Occipital lobe (tissue), 2 donors: Measurements from ENCODE around the gene GPC1. TPM values are rescaled to one million over a fixed set of nuclear protein-coding genes. Genes with fewer than 3 reads are reported as not detected.
"Not testable (repeated sequence)": the region's sequence is repeated elsewhere in the genome, so short reads cannot be mapped to it uniquely, and the experiment has no call there.

Experiments used
- DNase-seq: peaks from one replicate; lab custom pipeline; 2025; lab: John Stamatoyannopoulos, UW
- total RNA-seq: library from RNA; depleted of rRNA; stranded (reverse); fragments of >200 nt; gene quantifications from one replicate; pipeline ENCODE4 v1.2.3, GENCODE V29; 2014

Gene GPC1, protein sequence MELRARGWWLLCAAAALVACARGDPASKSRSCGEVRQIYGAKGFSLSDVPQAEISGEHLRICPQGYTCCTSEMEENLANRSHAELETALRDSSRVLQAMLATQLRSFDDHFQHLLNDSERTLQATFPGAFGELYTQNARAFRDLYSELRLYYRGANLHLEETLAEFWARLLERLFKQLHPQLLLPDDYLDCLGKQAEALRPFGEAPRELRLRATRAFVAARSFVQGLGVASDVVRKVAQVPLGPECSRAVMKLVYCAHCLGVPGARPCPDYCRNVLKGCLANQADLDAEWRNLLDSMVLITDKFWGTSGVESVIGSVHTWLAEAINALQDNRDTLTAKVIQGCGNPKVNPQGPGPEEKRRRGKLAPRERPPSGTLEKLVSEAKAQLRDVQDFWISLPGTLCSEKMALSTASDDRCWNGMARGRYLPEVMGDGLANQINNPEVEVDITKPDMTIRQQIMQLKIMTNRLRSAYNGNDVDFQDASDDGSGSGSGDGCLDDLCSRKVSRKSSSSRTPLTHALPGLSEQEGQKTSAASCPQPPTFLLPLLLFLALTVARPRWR
- total RNA-seq = 37.3 TPM

DNA sequence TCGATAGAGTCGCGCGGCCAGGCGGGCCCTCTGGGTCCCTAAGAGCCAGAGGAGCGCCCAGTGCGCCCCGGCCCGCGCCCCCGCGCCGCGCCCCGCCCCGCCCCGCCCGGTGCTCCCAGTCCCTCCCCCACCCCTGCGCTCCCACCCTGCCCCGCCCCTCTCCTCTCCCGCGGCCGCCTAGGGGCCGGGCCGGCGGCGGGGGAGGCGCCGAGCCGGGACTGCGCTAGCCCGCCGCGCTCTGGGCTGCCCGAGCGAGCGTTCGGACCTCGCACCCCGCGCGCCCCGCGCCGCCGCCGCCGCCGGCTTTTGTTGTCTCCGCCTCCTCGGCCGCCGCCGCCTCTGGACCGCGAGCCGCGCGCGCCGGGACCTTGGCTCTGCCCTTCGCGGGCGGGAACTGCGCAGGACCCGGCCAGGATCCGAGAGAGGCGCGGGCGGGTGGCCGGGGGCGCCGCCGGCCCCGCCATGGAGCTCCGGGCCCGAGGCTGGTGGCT, at the start of gene GPC1:
TSS of gene GPC1 (plus strand) at position 207 of the 491 bp plus-strand sequence. CDS start at position 463, 256 bp downstream.
- peak; percentile 78 for DNase-seq

DNA sequence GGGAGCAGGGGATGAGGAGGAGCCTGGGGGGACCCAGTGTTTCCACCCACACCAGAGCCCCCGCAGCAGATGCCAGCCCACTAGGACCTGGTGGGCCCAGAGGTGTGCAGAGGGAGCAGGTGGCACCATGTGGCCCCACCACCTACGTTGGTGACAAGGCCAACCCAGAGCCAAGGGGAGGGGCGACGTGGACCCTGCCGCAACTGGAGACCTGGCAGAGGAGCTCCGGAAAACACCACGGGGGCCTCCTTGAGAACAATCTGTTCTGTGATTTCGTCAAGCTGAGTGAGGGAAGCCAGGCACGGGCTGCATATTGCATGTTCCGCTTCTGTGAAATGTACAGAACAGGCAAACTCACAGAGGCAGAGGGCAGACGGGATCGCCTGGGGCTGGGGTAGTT, 49.1 kb upstream of the GPC1 start:
- no peak for DNase-seq

DNA sequence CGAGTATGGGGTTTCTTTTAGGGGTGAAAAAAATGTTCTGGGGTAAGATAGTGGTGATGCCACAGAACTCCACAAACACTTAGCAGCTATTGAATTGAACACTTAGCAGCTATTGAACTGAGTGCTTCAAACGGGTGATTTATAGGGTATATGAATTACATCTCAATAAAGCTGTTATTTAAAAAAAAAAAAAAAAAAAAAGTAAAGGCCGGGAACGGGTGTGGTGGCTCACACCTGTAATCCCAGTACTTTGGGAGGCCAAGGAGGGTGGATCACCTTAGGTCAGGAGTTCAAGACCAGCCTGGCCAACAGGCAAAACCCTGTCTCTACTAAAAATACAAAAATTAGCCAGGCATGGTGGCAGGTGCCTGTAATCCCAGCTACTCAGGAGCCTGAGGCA, 48.7 kb upstream of the GPC1 start:
- not testable (repeated sequence) for DNase-seq

DNA sequence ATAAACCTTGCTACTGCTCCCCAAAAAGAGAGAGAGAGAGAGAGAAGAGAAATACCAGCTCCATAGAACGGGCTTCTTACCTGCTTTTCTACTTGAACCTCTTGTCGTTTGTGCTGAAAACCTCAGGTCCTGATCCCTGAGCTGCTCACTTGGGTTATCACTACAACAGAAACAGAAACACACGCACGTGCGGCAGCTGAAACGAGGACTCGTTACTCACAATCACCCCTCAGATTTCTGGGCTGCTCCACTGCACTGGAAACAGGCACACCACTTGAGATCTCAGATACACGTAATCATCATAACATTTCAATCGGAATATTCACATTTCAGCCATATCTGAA, 48.2 kb upstream of the GPC1 start:
- no peak for DNase-seq

DNA sequence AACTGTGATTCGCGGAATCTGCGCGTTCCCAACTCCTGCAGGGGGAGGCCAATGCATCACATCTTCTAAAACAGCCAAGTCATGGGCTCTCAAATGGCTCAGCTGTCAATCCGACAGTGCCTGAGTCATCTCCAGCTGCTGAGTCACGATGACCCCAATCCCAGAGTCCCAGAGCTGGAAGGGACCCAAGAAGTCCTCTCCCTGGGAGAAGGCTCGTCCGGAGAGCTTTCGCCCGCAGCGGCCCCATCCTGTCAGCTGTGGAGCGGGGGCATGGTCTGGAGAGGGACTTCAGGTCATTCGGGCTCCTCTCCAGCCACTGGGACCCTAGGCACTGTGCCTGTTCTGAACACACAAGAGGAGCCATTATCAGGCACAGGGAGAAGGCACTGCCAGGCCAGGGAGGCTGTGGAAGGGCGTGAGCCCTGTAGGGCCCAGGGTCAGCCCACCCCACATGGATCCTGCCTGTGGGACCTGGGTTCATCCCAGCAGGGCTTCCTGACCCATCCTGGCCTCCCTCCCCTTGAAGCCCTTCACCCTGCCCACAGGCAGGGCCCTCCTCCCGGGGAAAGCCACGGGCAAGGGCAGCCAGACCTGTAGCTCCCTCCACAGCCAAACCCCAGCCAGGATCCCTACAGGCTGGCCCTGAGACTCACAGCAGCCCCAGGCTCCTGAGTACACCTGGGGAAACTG, 47.6 kb upstream of the GPC1 start:
- peak; percentile 31 for DNase-seq

DNA sequence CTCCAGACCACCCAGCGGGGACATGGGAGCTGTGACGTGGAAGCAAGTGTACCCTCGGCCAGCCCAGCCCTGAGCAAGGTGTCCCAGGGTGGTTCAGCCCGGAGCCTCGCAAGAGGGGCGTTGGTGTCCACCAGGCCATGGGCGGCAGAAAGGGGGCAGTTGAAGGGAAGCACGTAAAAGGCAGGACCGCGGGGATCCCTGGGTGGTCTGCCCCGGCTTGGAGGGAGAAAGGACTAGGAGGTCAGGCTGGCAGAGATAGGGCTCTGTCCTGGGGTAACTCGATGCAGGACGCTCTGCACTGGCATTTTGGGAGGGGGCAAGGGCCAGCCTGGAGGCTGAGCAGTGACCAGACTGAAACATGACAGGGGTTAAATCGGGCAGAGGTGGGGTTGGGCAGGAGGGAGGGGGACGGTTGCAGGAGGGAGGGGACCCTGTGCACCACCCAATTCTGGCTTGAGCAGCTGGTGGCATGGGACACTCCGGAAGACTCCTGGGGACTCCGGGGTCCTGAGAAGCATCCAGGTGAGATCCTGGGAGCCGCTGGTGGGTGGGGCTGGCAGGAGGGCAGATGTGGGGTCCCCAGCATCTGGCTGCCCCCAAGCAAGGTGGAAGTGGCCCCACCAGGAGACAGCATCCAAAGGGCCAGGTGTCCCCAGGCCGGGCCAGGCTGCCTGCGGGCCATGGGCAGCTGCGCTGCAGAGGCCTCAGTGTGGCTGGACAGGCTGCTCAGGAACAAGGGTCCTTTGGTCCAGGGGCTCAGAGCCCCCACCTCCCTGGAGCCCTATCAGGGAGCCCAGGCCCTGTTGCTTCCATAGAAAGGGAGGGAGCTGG, 46.8 kb upstream of the GPC1 start:
- no peak for DNase-seq

DNA sequence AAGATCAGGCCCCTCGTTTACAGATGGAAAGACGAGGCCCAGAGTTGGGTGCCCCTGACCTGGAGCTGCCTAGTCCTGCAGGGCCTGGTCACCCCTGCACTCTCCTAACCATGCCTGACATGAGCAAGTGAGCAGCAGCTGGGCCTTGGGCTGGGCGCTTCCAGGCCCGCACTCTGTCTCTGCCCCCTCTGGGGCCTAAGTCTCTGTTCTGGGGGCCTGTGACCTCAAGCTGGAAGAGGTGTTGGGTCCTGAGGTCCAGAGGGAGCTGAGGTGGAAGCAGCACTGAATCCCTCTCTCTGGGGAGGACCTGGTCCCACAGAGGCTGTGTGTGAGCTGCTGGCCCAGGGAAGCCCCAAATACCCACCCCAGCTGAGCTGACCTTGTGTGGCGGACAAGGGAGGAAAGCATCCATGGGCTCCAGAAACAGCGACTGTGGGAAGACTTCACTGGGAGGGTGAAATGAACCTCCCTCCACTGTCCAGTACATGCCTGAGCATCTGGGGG, 46.1 kb upstream of the GPC1 start:
- DNase-seq = no peak

DNA sequence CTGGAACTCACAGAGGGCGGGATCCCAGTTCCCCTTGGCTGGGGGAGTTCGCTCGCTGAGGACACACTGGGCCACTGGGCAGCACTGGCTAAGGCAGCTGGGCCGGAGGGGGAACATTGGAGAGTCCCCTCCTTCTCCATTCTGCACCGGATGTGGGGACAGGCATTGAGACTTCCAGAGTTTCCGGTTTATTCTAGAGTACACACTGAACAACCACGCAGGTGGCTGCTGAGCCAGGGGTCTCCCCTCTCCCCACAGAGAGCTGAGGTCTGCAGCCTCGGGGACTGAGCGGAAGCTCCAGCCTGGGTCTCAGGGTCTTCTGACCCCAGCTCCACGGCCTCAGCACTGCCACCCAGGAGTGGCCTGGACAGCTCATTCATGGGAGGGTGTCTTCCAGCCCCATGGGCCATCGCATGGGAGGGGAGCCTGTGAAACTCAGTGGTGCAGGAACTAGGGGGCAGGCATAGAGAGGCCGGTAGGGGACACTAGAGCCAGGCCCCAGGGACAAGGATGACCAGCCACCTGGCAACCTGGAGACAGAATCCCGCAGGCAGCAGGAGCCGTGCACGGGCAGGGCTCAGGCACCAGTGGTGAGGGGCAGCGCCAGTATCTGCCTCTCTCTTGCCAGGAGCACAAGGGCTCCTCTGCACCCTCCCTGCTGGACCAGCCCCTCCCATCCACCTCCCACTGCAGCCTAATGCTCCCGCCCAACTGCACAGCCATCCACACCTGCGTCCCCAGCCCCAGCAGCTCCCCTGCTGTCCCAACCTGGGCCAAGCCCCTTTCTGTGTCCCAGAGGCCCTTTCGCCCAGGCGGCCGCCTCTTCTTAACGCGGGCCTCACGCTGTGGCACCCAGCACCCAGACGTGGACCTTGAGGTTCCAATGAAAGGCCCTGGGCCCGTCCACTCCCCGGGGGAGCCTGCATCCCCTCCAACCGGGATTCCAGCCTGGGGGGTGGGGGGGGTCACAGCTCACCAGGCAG, 45.1 kb upstream of the GPC1 start:
- no peak for DNase-seq

DNA sequence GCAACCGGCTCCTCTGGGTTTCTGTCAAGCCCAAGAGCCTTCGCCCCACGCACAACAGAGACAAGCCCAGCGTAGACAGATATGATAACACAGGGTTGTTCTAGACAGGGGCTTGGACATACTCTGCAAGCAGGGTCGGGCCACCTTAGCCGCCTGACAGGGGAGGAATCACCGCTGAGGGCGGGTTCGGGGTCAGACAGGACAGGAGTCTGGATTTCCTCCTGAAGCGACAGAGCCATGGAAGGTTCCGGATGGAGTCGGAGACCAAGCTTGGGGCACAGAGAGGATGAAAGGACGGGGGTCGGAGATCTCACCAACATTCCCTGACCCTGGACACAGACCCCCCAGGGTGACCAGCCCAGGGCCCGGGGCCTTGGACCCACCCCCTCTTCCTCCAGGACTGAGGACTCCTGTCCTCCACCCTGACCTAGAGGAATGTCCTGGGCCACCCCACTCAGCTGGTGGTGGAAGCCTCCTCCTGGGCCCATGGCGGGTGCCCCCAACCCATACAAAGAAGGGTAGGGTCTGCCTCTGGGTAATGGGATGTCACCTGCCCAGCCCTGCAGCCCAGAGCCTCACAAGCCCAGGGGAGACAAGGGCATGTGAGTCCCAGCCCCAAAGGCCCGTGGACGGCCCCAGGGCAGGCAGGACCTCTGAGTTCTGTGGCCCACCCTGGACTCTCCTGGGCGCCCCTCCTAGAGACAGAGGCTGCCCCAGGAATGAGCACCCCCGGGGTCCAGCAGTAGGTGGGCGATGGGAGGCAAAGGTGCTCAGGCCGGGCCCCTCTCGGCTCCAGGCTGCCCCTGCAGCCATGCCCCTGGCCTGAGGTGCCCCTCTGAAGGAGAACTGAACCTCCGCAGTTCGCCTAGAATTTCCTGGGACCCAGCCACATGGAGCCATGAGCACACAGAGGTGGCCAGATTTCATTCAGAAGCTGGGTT, 44.1 kb upstream of the GPC1 start:
- no peak for DNase-seq

DNA sequence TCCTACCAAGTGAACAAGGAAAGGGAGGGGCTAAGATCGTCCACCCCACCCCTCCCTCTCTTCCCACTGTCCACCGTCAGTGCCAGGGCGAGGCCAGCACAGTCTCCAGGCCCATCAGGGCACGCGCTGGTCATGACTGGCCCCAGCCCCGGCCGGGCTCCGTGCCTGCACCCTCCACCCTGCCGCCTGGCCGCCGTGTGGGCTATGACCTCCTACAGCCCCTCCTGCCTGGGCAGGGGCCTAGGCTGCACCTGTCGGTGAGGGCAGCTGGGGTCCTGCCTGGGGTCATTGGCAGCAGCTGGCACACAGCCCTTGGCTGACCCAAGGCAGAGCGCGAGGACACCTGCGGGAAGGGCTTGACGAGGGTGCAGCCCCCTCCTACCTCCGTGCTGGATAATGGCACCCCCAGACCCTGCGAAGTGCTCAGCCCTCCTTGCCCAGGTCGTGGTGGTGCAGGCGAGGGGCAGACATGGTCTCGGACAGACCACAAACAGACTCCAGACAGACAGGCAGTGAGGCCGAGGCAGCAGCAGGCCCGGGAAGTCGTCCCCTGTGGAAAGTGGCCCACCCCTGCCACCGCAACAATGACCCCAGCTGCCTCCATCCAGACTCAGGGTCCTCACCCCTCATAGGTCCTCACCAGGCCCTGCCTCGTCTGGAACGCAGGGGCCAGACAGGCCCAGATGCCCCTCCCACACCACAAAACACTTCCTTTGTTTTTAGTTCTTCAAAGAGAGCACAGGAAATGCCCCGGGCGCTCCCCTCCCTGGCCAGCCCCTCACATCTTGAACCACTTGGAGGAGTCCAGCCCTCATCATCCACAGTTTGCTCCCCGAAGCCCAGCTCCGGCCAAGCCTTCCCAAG, 43.1 kb upstream of the GPC1 start:
- no peak for DNase-seq

DNA sequence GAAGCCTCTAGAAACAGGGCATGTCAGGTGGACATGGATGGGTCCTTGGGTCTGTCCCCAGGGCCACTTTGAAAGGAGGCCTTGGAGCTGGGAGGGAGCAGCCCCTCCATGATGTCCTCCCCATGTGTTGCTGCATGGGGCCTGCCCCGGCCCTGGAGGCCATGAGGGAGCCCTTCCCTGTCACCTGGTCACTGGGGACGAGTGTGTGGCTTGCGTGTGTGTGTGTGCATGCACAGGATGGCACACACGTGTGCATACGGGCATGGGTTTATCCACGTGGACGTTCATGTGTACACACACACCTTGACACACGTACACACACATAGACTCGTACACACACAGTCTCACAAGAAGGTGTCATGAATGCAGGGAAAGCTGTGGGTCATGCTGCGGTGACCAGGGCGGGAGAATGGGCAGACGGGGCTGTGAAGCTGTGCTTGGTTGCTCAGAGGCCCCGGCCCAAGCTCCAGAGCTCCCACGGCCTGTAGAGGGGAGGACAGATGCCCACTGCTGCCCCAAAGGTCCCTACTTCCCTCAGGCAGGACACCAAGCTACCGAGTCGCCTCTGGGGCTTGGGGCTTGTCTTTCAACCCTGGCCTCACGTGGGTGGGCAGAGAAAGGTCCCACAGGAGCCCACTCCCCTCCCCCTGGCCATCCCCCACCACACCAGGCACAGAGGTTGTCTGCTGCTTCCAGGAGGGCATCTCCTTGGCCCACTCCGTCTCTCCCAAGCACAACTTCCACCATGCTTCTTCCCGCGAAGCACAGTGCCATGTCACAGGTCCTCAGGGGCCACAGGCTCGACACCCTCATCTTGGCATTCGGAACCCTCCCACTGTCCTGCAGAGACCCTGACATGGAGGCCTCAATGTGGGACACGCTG, 42.3 kb upstream of the GPC1 start:
- DNase-seq = no peak

DNA sequence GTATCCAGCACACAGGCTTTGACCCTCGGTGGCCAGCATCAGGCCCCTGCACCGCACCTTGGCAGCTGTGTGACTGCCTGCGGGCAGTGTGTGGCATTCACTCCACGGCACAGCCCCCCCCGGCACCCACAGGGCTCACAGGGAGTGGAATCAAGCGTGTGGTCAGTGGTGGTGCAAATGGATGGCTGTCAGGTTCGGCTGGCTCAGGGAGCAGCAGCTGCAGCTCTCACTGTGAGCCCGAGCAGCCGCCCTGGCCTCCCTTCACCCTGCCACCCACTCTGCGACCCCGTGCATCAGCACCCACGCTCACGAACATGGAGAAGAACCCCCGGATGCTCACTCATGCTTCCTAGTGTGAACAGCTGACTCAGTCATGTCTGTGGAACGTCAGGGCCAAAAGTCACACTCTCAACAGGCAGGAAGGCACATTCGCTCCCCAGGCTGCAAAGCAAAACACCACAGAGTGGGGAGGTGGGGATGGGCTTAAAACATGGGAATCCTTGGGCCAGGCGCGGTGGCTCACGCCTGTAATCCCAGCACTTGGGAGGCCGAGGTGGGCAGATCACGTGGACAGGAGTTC, 41.5 kb upstream of the GPC1 start:
- no peak for DNase-seq

DNA sequence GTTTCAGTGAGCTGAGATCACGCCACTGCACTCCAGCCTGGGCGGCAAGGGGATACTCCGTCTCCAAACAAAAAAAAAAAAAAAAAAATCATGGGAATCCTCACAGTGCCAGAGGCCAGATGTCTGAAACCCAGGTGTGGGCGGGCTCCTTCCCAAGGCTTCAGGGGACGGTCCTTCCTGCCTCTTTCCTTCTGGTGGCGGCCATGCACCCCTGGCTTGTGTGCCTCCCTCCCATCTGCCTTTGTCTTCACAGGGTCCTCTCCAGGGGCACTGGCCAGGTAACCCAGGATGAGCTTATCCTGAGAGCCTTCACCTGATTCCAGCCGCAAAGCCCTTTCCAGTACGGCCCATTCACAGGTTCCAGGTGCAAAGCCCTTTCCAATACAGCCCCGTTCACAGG, 40.9 kb upstream of the GPC1 start:
- no peak for DNase-seq

DNA sequence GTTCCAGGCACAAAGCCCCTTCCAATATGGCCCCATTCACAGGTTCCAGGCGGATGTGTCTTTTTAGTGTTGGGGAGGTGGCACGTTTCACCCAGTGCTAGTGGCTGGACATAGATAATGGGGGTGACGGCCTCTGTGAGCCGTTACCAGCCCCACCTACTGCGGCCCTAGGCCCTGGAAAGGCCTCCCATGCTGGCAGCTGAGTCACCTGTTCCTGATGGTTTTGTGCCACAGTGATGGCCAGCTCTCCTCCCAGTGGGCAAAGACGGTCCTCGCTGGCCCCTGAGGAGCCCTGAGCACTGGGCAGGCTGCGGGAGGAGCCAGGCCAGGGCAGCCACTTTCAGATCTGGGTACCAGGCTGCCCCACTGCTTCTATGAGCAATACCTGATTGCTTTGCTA, 40.0 kb upstream of the GPC1 start:
- no peak for DNase-seq

DNA sequence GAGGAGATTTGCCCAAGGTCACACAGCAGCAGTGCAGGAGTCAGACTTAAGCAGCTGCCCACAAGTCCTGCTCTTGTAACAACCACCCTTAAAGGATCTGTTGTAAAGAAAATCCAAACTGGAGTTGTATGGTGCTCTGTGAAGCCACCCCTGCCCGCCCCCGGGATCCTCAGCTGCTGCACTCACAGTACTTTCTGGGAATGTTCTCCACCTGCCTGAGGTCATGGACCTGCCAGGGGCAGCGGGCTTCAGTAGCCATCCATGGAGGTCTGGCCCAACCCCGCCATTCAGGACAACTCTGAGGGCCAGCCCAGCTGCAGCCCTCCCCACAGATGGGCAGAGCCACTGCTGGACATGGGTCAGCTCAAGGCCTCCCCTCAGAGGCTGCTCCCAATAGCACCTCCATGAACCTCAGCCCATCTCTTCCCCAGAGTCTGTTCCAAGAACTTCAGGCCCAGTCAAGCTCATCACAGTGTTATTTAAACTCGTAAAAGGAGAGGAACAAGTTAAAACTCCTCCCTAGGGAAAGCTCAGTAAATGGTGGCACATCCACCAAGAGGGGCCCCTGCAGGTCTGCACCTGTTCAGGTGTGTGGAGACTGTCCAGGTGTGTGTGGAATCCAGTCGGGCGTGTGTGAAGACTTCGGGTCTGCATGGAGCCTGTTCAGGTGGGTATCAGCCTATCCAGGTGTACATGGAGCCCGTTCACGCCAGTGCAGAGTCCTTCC, 39.4 kb upstream of the GPC1 start:
- DNase-seq = no peak
